Measurements from ENCODE around the gene PPP1R3G.
"Not testable (repeated sequence)": the region's sequence is repeated elsewhere in the genome, so short reads cannot be mapped to it uniquely, and the experiment has no call there.

PPP1R3G gene

GRCh38 chr6:5084781-5085647 is at the start of gene PPP1R3G:
TSS of gene PPP1R3G (plus strand) at chr6:5085341. CDS start at chr6:5085486, 145 bp downstream.
- DNase-seq (ENCODE audit: low read depth), result no peak

- no peak for DNase-seq (ENCODE audit: low read depth)
Observed at GRCh38 chr6:5036269-5036668, 48.9 kb upstream of the PPP1R3G start.

GRCh38 chr6:5041955-5042354 is 43.2 kb upstream of the PPP1R3G start:
- no peak for DNase-seq (ENCODE audit: low read depth)

GRCh38 chr6:5042436-5042835 is 42.7 kb upstream of the PPP1R3G start:
- DNase-seq (ENCODE audit: low read depth), result no peak

GRCh38 chr6:5044866-5045265 is 40.3 kb upstream of the PPP1R3G start:
- no peak for DNase-seq (ENCODE audit: low read depth)

- no peak for DNase-seq (ENCODE audit: low read depth)
Observed at GRCh38 chr6:5045416-5045815, 39.7 kb upstream of the PPP1R3G start.

GRCh38 chr6:5046430-5046829 is 38.7 kb upstream of the PPP1R3G start:
- no peak for DNase-seq (ENCODE audit: low read depth)

GRCh38 chr6:5050009-5050408 is 35.1 kb upstream of the PPP1R3G start:
- DNase-seq (ENCODE audit: low read depth), result no peak

GRCh38 chr6:5051394-5051793 is 33.7 kb upstream of the PPP1R3G start:
- DNase-seq (ENCODE audit: low read depth), result no peak

GRCh38 chr6:5053038-5053437 is 32.1 kb upstream of the PPP1R3G start:
- DNase-seq (ENCODE audit: low read depth), result no peak

- no peak for DNase-seq (ENCODE audit: low read depth)
Observed at GRCh38 chr6:5053864-5054244, 31.3 kb upstream of the PPP1R3G start.

GRCh38 chr6:5054245-5054873 is 30.8 kb upstream of the PPP1R3G start:
- no peak for DNase-seq (ENCODE audit: low read depth)

- DNase-seq (ENCODE audit: low read depth), result no peak
Observed at GRCh38 chr6:5055118-5055517, 30.0 kb upstream of the PPP1R3G start.

- no peak for DNase-seq (ENCODE audit: low read depth)
Observed at GRCh38 chr6:5058254-5058653, 26.9 kb upstream of the PPP1R3G start.

- no peak for DNase-seq (ENCODE audit: low read depth)
Observed at GRCh38 chr6:5059036-5059896, 25.9 kb upstream of the PPP1R3G start.

GRCh38 chr6:5060439-5060838 is 24.7 kb upstream of the PPP1R3G start:
- DNase-seq (ENCODE audit: low read depth), result not testable (repeated sequence)

GRCh38 chr6:5061152-5061551 is 24.0 kb upstream of the PPP1R3G start:
- no peak for DNase-seq (ENCODE audit: low read depth)

GRCh38 chr6:5063617-5064016 is 21.5 kb upstream of the PPP1R3G start:
- no peak for DNase-seq (ENCODE audit: low read depth)

- DNase-seq (ENCODE audit: low read depth), result no peak
Observed at GRCh38 chr6:5066456-5067093, 18.6 kb upstream of the PPP1R3G start.

GRCh38 chr6:5067305-5067704 is 17.8 kb upstream of the PPP1R3G start:
- no peak for DNase-seq (ENCODE audit: low read depth)

- DNase-seq (ENCODE audit: low read depth), result no peak
Observed at GRCh38 chr6:5068153-5068751, 16.9 kb upstream of the PPP1R3G start.

GRCh38 chr6:5071216-5071615 is 13.9 kb upstream of the PPP1R3G start:
- DNase-seq (ENCODE audit: low read depth), result no peak

Measured in activated T-helper 1 cell treated with Interleukin-2 at 50 U/mL for 16 hours (primary cell).